ENCODE data around the gene ZNF594. TPM values are rescaled to one million over a fixed set of nuclear protein-coding genes. Genes with fewer than 3 reads are reported as not detected.

The ZNF594 gene
- total and polyA plus RNA-seq, 2 of the 8 experiments (the other 6 are each of a cell fraction or from before 2014, with no cell fraction given) = 3.6 to 14.3 TPM

DNA sequence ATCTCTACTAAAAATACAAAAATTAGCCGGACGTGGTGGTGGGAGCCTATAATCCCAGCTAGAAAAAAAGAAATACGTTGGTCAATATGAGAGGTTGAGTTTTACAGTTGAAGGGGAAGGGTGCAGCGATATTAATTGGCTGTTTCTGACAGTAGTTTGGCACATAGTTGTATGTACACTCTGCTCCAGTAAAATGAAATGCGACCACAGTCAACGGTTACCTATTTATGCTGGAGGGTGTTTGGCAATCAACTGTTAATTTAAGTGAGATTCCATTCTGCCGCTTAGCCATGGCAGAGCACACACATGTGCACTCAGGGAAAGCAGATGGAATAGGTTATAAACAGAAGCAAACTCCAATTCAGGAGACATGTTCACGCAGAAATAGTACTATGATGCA is 9.3 kb upstream of the ZNF594 start:
- Histone ChIP-seq H4K5ac (ENCODE audit: insufficient read length, low read depth, low read length) (no peak overlapping the region), H3K27ac (ENCODE audit: low read depth, low read length) (no peak overlapping the region), H4K20me1 (replicated peaks in 1 of 2; ENCODE audit: control insufficient read depth in 1 of 2, insufficient read depth in 2 of 2, low read length in 2 of 2) (no peaks in the 10 kb centered on the region), H3K56ac (replicated peaks; ENCODE audit: insufficient read length, low read depth, low read length) (no peak overlapping the region), H3K9me3 (ENCODE audit: insufficient read depth in 2 of 2, low read depth in 1 of 2, low read length in 1 of 2) (no peaks in the 10 kb centered on the region), H3K4ac (replicated peaks; ENCODE audit: insufficient read length, low read depth, low read length) (no peak overlapping the region), H2BK15ac (ENCODE audit: low read length) (no peak overlapping the region), H2BK5ac (ENCODE audit: low read depth, low read length) (no peak overlapping the region), H3K4me1 (replicated peaks in 1 of 4; ENCODE audit: control insufficient read depth in 3 of 4, insufficient read depth in 4 of 4, low read length in 3 of 4) (no peaks in the 10 kb centered on the region), H4K91ac (replicated peaks; ENCODE audit: insufficient read length, low read length) (no peak overlapping the region), H3K4me3 (ENCODE audit: extremely low read depth in 1 of 4, insufficient read depth in 2 of 4, low read depth in 3 of 4, low read length in 4 of 4) (no peak overlapping the region), H3K23me2 (ENCODE audit: low read depth, low read length) (no peaks in the 10 kb centered on the region), H2AK5ac (ENCODE audit: low read depth, low read length) (no peak overlapping the region), H2BK20ac (ENCODE audit: low read length) (no peak overlapping the region), H2BK120ac (replicated peaks; ENCODE audit: low read depth, low read length) (no peak overlapping the region), H2BK12ac (ENCODE audit: low read depth, low read length) (no peak overlapping the region), H3K18ac (ENCODE audit: extremely low read depth, low read length) (no peak overlapping the region), H3K79me2 (ENCODE audit: control insufficient read depth in 1 of 2, insufficient read depth in 2 of 2, low read length in 2 of 2) (no peaks in the 10 kb centered on the region), H3K4me2 (ENCODE audit: insufficient read depth in 1 of 2, low read depth in 2 of 2, low read length in 2 of 2) (no peak overlapping the region), H3K27me3 (replicated peaks in 1 of 4; ENCODE audit: control insufficient read depth in 3 of 4, extremely low read depth in 1 of 4, insufficient read depth in 3 of 4, low read length in 3 of 4) (no peaks in the 10 kb centered on the region), H2AFZ (ENCODE audit: low read length) (no peak overlapping the region), H3K9ac (replicated peaks in 1 of 4; ENCODE audit: extremely low read depth in 1 of 4, low read depth in 3 of 4, low read length in 3 of 4) (no peak overlapping the region), H3K14ac (ENCODE audit: insufficient read length) (no peak overlapping the region), H3K79me1 (ENCODE audit: low read depth, low read length) (no peaks in the 10 kb centered on the region), H3K36me3 (ENCODE audit: control insufficient read depth in 2 of 4, insufficient read depth in 4 of 4, low read length in 3 of 4) (no peaks in the 10 kb centered on the region), H3K23ac (ENCODE audit: insufficient read length) (no peak overlapping the region), H4K8ac (ENCODE audit: extremely low read depth, insufficient read depth, low read length) (no peak overlapping the region)
- FAIRE-seq (no peak), DNase-seq (ENCODE audit: low read depth in 1 of 2, low spot score in 2 of 2) (no peak)
- 91% methylated on average over 8 of the region's 8 CpGs; no CpG with 5 or more reads in 1 of the 2 experiments for WGBS, 2 experiments (ENCODE audit: extremely low coverage in 1 of 2, insufficient coverage in 1 of 2, insufficient read length in 1 of 2, insufficient replicate concordance in 2 of 2, low coverage in 1 of 2, low lambda C conversion rate in 2 of 2, missing lambda C conversion rate in 1 of 2)
- CTCF ChIA-PET (ENCODE audit: partially characterized antibody) = interaction anchor here (0.6 to 1.2 kb wide), 2 partner anchors 12 to 129 kb away, joined by 3 read pairs; no protein-coding TSS in a partner anchor
- POLR2A ChIA-PET (ENCODE audit: partially characterized antibody) = interaction anchor here (1.3 kb wide), 1 partner anchor 15 kb away, joined by 3 read pairs; no protein-coding TSS in a partner anchor
- TF ChIP-seq ZNF274 (IDR thresholded peaks at IDR 0.05; ENCODE audit: borderline replicate concordance, extremely low read depth, low read length) = no peak
- no peak for TF ChIP-seq CTBP2 (IDR thresholded peaks at IDR 0.05; ENCODE audit: borderline replicate concordance, insufficient read depth, insufficient read length, low read length)
- TF ChIP-seq GTF2F1 (IDR thresholded peaks at IDR 0.05; ENCODE audit: borderline replicate concordance, low read depth, low read length) = no peak
- no peak for TF ChIP-seq FOSL1 (IDR thresholded peaks at IDR 0.05; ENCODE audit: insufficient read depth, low read depth, low read length)
- no peak for TF ChIP-seq RNF2 (IDR thresholded peaks at IDR 0.05; ENCODE audit: borderline replicate concordance, low read depth, low read length, missing control alignments, poor library complexity, severe bottlenecking)
- TF ChIP-seq, protein P1, sequence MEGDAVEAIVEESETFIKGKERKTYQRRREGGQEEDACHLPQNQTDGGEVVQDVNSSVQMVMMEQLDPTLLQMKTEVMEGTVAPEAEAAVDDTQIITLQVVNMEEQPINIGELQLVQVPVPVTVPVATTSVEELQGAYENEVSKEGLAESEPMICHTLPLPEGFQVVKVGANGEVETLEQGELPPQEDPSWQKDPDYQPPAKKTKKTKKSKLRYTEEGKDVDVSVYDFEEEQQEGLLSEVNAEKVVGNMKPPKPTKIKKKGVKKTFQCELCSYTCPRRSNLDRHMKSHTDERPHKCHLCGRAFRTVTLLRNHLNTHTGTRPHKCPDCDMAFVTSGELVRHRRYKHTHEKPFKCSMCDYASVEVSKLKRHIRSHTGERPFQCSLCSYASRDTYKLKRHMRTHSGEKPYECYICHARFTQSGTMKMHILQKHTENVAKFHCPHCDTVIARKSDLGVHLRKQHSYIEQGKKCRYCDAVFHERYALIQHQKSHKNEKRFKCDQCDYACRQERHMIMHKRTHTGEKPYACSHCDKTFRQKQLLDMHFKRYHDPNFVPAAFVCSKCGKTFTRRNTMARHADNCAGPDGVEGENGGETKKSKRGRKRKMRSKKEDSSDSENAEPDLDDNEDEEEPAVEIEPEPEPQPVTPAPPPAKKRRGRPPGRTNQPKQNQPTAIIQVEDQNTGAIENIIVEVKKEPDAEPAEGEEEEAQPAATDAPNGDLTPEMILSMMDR (IDR thresholded peaks at IDR 0.05; ENCODE audit: control extremely low read depth in 1 of 3, insufficient read depth in 1 of 3, low read depth in 1 of 3, low read length in 3 of 3) = no peak
- TF ChIP-seq CREB1 (IDR thresholded peaks at IDR 0.05) = no peak

All from H1 (cell line).